NOMO-1 (cell line): ENCODE measurements around the gene WDR70.

Experiments
- DNase-seq, 2 experiments: peaks; one replicate each; lab custom pipeline; 2025; ENCODE audit not compliant: unreplicated experiment in 2 of 2; lab: John Stamatoyannopoulos, UW

WDR70 gene

GRCh38 chr5:37717276-37717612 lies 338.1 kb downstream of the WDR70 start:
- DNase-seq: no peak

- DNase-seq: no peak
Observed at GRCh38 chr5:37717613-37718431, 338.7 kb downstream of the WDR70 start.

GRCh38 chr5:37720550-37720952 lies 341.4 kb downstream of the WDR70 start:
- no peak for DNase-seq

GRCh38 chr5:37721447-37721871 lies 342.3 kb downstream of the WDR70 start:
- DNase-seq: peak; percentile 72 to 79

- DNase-seq: peak; percentile 90 to 100
Observed at GRCh38 chr5:37722236-37723161, 343.4 kb downstream of the WDR70 start.

DNA sequence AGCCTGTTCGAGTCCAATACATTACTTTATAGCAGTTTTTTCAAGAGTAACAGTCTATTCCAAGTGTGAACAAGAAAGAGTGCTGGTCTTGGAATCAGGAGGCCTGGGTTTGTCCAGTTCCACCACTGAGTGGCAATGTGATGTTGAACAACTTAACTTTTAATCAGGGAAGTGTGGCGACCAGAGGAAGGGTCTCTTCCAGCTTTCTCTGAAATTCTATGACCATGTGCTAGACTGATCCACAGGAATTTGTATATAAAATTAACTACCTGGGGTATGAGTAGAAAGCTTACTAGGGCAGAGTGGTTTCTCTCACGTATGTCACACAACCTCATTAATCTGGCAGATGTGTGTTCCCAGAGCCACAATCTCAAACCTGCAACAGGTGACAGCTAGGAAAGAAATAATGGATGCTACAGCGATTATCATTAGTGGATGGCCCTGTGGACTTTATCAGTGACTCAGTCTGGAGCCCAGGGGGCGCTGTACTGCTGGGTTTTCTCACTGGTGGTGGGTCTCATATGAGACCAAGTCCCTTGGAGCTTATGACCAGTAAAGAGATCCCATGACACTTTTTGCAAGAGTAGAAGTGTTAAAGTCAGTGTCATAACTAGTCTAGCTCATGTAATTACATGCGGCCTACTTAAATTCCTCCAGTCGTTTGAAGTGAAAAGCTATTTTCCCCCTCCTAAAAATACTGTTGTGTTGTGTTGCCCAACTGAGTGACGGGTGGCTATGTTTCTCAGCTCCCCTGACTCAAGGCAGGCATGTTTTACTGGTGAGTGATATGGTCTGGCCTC lies 344.2 kb downstream of the WDR70 start:
- DNase-seq: peak in 1 of 2 experiments; percentile 25

DNA sequence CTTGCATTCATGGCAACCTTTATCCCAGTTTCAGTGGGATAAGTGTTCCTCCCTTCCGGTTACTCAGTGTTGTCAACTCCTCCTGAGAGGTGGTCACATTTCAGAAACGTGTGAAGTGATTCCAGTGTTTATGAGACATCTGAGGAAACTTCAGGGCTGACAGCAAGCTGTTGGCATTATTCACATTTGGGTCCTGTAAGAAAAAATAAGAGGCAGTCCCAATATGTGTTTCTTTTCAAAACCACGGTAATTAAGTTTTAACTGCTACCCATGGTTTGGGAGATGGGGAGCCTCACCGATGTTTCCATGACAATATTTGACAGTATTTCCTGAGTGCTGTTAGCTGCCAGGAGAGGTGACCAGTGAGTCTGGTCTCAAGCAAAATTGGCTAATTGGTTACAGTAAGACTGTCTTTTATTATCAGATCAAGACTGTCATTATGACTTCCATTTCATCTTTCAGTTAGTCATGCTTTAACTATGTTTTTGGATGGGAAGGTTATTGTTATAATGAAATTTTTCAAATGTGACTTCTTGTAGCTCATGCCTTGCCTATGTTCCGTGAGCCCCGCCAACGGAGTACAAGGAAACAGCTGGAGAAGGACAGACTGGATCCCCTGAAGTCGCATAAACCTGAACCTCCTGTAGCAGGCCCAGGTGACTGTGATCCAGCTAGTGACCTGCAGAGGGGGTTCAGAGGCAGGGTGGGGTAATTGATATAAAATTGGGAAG lies 345.4 kb downstream of the WDR70 start:
- DNase-seq: no peak

GRCh38 chr5:37725185-37725584 lies 346.1 kb downstream of the WDR70 start:
- no peak for DNase-seq

GRCh38 chr5:37727238-37727637 lies 348.1 kb downstream of the WDR70 start:
- no peak for DNase-seq

DNA sequence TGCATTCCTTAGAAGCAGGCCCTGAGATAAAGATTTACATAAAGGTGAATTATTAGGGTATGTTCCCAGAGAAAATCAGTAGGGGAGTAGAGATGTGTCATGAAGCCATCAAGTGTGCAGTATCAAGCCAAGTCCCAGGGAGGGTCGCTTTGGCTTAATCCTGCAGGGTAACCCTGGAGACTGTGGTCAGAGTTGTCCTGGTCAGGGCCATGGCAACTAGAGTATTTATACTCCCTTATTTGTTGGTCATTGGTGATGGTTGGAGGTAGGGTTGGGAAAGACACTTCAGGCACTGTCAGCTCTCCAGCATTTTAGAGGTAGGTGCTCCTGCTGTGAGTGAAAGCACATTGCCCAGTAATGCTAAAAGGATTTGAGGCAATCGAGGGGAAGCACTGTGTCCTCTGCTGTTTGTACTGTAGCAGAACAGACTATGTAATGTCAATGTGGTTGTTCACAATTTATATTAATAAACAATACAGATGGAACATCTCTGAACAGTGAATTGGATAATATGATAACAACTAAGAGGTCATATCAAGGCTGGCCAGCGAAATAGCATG lies 351.9 kb downstream of the WDR70 start:
- DNase-seq: no peak

DNA sequence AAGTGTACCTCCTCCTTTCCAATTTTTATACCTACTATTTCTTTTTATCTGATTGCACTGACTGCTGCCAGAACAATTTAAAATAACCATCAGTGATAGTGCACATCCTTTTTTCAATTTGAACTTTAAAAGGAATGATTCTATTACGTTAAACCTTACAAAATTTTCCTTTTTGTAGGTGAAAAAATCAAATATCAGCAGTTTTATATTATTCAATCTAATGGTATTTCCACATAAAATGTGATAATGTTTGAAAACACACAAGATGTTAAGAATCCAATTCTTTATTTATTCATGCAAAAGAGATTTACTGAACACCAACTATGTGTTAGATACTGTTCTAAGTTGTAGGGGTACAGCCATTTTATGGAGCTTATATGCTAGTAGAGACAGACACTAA lies 355.0 kb downstream of the WDR70 start:
- no peak for DNase-seq

GRCh38 chr5:37735649-37736347 lies 356.7 kb downstream of the WDR70 start:
- DNase-seq: no peak

- DNase-seq: no peak
Observed at GRCh38 chr5:37736397-37736796, 357.3 kb downstream of the WDR70 start.

DNA sequence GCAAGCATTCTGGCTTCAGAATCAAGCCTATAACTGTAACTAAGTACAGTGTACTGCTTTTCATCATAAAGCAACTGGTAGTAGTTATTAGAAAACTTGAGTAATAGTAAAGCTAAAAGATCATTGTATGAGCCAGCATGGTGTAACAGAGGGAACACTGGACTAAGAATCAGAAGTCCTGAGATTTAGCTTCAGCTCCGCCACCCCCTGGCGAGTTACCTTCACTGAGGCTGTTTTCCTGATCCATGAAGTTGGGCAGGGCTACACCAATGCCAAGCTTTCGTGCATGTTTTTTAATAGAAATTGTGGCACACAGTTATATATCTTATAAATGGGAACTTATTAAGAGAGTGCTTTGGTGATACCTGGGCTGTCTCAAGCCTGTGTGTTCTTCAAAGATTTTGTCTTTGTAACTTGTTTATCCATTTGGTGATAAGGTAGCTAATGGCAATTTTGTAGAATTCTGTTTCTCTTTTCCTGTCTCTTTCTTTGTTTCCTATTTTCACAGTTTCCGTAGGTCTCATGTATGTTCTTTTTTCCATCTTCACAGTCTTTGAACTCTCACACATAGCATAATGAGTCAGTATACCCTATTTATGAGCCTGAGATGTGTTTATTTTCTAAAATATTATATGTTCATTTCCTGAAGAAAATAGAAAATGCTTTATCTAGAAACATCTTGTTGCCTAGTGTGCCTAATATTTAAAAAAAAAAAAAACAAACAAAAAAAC lies 358.4 kb downstream of the WDR70 start:
- DNase-seq: no peak

DNA sequence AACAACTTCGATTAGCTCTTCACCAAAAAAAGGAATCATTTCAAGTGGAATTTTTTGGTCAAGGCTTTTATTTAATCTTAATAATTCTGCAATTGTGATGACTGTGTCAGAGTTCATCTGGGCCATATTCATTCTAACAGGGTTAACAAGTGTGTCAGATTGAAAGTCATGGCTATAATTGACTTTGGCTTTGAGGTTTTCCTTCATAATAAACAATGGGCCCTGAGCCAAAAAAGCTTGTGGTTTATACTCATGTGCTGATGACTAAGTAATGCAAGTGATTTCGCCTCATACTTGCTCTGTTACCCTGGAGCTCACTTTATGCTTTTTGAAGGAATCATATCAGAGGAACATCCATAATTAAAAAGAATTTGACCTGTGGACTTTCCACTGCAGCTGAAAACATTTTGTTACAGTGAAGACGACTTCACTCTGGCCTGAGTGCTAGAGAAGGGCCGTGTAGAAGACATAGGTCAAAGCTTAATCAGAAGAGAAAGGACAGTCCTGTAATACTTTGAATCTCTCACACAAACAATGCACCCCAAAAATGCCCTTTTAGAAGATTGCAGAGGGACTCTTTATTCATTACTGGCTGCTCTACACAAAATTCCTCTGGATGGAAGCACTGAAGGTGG lies 359.1 kb downstream of the WDR70 start:
- DNase-seq: peak; percentile 84 to 97

- no peak for DNase-seq
Observed at GRCh38 chr5:37738865-37739488, 359.9 kb downstream of the WDR70 start.

DNA sequence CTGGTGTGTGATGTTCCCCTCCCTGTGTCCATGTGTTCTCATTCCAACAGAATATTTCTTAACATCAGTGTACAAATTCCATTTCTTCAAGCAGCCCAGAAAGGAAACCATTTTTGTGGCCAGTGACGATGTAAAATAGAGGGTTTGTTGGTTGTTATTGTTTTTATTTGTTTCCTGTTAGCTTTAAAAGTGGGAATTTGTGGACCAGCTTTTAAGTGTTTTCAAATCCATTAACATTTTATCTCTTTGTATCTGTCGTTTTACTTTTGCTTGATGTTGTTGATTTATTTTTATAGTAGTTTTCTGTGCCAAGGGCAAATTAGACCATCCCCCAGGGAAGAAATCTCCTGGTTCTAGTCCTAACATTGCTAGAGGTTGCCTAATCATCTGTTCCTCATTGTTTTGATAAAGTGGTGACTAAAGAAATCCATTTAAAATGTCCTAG lies 360.7 kb downstream of the WDR70 start:
- DNase-seq: no peak
